RKO (cell line): ENCODE measurements around the gene CCDC200.
A peak's percentile ranks its signal among the peaks of the same experiment; 100 is the strongest.
"Not testable (repeated sequence)": the region's sequence is repeated elsewhere in the genome, so short reads cannot be mapped to it uniquely, and the experiment has no call there.

Experiments
- DNase-seq: peaks from one replicate; pipeline ENCODE4 v3.0.0-alpha.2; 2016; ENCODE audit warnings: low spot score

The CCDC200 gene

DNA sequence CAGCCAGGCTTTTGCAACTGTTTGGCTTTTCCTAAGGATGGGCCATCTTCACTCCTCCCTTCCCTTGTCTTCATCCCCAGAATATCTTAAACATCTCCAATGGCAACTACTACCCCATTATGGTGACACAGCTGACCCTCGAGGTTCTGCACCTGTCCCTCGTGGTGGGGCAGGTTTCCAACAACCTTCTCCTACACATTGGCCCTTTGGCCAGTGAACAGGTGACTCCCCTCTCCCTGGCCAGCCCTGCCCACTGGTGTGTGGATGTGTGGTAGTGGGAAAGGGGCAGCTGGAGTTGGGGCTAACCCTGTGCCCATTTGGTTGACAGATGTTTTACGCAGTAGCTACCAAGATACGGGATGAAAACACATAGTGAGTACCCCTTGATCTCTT, 12.1 kb downstream of the CCDC200 start:
- DNase-seq, result no peak

DNA sequence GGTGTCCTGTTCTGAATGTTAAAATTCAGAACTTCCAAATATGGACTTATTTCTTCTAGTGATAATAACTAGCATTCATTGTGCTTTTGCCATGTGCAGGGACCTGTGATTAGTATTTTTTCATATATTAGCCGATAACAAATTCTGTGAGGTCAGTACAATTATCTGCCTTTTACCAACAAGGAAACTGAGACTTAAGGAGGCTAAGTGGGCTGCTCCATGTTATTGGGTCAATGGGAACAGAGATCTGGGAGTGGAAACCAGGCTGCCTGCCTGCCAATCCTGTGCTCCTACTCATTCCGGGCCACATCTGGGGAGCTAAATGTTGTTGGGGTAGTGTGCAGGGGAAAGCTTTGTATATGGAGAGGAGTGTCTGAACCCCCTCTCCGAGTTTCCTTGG, 13.1 kb downstream of the CCDC200 start:
- DNase-seq, result no peak

DNA sequence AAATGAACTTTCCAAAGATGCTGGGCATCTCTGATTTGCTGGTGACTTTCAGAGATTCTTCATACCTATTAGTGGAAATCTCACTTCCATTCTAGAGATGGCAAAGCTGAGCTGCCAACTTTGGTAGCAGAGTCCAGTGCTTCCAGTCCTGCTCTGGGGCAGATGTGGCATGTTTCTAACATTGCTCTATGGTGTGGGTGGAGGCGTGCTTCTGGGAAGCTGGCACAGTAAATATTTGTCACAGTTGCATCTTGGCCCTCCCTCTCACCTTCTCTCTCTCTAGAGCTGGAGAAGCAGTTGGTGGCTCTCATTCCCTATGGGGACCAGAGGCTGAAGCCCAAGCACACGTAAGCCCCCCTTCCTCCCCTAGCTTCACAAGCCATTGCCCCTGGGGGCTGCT, 14.9 kb downstream of the CCDC200 start:
- DNase-seq, result no peak

DNA sequence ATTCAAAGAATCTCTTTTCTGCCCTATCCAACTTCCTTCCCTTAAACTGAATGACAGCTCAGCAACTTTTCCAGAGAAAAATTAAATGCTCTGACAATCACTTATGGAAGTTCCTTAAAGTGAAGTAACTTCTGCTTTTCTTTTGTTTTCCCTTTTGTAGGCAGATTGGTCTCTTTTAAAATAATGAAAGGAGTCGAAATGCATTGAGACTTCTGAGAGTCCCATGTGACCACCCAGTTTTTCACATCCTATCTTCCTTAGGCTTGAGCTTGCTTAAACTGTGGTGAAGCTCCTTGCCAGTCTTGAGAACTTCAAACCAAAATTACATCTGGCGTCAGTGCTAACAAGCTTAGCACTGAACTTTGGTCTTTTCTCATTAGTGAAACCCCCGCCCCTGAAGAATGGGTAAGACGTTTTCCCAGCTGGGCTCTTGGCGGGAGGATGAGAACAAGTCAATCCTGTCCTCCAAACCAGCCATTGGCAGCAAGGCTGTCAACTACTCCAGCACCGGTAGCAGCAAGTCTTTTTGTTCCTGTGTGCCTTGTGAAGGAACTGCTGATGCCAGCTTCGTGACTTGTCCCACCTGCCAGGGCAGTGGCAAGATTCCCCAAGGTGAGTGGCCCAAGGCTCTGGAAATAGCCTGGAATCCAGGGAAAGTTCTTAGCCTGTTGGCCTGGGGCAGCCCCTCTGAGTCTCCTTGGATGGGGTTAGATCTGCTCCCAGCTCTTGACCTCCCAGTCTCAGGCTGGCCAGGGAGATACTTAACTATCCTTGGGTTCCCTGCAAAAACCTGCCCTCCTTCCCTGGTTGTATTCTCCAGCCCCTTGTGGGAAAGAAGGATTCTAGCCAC, 15.6 kb downstream of the CCDC200 start:
- no peak for DNase-seq

DNA sequence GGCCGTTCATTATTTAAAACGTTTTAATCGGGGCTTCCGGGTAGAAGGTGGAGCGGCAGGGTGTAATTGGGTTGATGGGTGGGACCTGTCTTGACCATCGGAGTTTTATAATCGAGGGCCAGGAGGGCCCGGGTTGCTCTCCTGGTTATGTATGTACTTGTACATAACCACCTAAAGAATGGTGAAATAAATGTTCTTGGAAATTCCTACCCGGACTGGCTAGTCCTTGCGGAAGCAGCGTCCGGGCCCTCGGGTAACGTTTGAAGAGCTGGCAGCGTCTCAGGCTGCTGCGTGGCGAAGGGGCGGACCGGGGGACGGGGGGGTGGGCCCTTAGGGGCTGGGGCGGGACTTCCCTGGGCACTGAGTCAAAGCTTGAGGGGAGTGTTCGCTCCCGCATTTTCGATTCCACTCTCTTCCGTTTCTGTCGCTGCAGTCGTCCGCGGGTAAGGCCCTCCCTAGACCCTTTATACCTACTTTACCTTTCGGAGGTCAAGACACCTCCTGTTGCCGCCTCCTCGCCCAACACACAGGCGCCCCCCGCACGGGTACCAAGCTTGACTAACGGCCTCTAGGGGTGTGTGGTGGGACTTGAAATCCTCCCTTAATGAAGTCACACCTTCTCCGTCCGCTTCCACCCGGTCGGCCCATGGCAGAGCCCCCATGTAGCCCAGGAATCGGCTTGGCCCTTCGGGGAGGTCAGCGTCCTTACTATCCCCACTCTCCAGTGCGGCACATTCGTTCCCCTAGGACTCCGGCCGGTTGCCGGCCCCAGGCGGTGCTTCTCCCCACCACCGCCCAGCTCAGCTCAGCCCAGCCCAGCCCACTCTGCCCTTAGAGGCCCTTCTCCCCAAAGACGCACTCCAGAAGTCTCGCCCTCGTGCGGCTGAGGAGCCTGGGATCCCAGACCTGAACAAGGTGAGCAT, 16.7 kb downstream of the CCDC200 start, which contains the start of gene TMEM106A:
Gene TMEM106A, plus strand, starts transcription at position 396 of the 923 bp plus-strand sequence. CDS start 1,167 bp downstream, outside the sequence.
- DNase-seq, result peak; percentile 75

DNA sequence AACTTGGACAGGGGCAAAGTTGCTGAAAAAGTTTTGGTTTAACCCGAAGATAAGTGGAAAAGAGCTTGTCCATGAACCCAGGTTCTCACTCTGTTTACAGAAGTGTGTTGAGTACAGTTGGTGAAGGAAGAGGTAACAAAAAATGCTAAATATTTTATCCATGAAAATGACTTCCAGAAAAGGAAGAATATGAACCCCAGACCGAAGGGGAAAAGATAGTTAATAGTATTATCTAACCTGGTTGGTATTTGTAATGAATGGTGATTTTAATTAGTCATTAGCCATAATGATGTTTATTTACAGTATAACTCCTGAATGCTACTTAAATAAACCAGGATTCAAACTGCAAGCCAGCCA, 17.3 kb downstream of the CCDC200 start:
- no peak for DNase-seq

DNA sequence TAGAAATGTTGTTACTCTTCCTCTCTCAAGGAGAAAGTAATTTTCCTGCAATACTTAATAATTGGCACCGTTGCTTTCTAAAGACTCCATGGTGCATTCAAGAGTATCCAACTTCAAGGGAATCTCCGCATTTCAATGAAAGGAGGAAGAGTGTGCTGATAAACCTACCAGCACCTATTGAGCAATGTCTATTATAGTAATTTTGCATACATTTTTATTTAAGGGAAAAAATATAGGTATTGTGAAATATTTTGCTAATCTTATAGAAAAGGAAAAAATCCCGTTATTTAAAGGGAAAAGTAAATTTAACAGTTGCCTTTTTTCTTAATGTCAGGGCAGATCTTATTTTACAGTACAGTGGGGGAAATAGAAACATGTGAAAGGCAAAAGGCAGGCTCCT, 17.8 kb downstream of the CCDC200 start:
- DNase-seq, result no peak

DNA sequence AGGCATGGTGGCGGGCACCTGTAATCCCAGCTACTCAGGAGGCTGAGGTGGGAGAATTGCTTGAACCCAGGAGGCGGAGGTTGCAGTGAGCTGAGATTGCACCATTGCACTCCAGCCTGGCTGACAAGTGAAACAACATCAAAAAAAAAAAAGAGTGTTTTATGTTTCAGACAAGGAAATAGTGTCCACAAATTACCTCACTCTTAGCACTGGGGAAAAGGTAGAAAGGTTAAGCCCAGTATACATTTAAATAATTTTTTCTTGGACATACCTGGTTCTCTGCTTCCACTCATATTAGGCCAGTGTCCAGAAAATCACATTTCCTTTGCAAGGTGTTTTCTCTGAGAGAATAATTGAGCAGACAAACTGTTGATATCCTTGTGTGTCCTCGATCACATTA, 25.4 kb downstream of the CCDC200 start:
- not testable (repeated sequence) for DNase-seq

DNA sequence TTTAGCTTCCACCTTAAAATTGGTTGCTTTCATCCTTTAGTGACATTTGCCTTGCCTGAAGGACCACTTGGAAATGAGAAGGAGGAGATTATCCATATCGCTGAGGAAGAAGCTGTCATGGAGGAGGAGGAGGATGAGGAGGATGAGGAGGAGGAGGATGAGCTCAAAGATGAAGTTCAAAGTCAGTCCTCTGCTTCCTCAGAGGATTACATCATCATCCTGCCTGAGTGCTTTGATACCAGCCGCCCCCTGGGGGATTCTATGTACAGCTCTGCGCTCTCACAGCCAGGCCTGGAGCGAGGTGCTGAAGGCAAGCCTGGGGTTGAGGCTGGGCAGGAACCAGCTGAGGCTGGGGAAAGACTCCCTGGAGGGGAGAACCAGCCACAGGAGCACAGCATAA, 28.3 kb downstream of the CCDC200 start:
- no peak for DNase-seq

DNA sequence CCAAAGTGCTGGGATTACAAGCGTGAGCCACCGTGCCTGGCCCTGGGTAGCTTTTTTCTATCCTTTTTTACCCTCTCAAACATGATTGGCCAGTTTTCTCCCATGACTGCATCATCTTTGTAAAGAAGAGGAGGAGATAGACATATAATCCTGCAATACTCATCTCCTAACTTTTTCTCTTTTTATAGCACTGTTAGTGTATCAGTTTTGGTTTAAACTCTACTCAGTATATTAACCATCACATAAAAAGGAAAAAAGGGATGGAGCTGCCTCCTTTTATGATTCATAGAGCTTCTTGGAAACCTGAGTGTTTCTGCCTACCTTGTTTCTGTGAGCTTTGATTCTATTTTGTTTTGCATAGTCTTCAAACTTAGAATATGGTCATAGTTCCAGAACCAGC, 28.8 kb downstream of the CCDC200 start:
- no peak for DNase-seq

DNA sequence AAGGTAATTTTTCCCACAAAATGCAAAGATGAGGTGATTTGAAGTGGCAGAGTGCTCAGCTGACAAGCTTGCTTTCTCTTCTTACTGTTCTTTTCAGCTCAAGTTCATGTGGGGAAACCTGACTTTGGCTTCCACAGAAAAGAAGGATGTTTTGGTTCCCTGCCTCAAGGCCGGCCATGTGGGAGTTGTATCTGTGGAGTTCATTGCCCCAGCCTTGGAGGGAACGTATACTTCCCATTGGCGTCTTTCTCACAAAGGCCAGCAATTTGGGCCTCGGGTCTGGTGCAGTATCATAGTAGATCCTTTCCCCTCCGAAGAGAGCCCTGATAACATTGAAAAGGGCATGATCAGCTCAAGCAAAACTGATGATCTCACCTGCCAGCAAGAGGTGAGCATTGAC, 35.2 kb downstream of the CCDC200 start:
- DNase-seq, result no peak

DNA sequence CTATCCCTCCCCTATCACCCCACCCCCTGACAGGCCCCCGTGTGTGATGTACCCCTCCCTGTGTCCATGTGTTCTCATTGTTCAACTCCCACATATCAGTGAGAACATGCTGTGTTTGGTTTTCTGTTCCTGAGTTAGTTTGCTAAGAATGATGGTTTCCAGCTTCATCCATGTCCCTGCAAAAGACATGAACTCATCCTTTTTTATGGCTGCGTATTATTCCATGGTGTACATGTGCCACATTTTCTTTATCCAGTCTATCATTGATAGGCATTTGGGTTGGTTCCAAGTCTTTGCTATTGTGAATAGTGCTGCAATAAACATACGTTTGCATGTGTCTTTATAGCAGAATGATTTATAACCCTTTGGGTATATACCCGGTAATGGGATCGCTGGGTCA, 41.8 kb downstream of the CCDC200 start:
- not testable (repeated sequence) for DNase-seq

DNA sequence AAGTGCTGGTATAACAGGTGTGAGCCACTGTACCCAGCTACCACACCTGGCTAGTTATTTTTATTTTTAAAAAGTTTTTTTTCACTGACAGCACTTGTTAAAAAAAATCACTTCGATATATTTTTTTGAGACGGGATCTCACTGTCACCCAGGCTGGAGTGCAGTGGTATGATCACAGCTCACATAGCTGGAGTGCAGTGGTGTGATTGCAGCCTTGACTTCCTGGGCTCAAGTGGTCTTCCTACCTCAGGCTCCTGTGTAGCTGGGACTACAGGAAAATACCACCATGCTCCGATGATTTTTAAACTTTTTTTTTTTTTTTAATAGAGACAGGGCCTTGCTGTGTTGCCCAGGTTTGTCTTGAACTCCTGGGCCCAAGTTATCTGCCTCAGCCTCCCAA, 44.5 kb downstream of the CCDC200 start:
- no peak for DNase-seq

DNA sequence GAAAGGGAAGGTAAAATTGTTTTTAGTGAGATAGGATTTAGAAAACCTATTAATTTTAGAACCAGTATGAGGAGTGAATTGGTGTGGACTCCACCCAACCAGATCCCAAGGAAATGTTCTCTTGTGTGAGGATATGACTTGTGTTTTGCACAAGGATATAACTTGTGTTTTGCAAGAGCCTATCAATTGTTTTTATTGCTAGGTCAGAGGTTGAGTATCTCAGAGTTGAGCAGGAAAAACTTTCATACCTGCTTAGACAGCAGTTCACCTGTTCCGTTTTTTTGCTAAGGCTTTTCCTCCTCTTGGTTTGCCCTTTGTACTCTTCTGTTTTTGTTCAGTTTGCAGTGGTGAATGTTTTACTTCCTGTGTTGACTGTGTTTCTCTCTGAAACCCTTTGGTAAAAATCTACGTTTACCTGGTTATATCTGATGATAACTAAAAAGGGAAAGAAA, 52.3 kb downstream of the CCDC200 start:
- no peak for DNase-seq

DNA sequence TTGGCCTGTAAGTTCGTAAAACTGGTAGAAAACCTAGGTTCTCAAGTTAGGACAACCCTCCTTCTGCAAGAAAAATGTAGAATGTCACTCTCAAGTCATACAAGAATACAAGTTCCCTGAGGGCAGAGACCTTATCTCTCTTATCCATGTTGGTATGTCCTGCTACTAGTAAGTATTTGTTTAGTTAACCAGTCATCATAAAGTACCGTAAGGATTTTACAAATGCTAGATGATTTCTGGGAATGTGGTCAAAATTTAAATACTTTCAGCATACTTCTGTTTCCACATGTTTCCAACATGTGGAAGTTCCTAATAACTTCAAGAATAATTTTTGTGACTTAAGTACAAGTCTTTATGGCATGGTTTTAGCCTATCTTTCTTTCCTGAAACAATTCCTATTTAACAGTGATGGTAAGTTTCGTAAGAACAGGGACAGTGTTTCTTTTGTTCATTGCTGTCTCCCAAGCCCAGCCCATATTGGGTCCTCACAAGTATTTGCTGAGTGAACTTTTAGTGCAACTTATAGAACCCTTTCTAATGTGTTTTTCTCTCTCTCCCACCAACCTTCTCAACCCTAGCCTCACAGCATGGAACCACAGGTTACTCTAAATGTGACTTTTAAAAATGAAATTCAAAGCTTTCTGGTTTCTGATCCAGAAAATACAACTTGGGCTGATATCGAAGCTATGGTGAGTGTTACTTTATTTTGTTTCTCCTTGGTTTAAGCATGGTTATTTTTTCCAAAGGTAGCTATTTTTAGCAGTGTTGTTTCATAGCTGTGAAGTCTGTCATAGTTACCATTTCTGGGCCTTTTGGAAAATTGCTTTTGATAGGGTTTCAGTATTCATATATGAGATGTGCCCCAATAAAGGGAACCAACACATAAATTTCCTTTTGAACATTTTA, 53.0 kb downstream of the CCDC200 start:
- no peak for DNase-seq

DNA sequence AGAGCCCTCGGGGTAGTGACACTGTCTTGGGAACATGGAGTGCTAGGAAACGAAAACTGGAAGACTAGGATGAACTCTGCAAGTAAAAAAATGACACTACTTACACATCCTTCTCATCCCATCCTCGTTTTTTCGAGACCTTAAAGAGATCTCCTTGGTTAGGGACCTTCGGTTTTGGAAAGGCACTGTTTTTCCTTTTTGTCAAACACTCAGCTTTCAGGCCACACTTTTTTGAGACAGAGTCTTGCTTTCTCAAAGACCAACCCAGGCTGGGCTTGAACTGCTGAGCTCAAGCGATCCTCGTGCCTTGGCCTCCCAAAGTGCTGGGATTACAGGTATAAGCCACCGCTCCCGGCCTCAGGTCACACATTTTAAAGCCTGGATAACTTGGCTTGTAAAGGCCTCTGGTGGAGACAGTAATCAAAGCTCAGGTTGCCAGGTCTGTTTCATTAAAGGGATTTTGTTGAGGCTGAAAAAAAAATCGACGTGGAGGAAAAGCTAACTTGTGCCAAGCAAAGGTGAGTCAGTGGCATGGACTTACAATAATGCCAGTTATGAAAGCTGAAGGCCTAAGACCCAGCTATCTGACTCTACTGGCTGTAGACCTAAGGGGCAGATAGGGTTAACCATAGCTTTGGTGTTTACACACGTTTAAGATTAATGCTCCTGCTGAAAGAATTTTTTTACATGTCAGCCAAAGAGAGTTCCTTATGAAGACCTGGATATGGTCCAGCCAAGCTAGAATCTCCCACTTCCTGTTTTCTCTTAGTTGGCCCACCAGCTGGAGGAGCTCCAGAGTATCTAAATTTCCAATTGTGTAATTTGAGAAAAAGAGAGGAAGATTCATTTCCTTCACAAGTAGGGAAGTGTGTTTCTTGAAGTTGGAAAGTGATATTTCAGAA, 56.6 kb downstream of the CCDC200 start:
- peak; percentile 94 for DNase-seq
